ENCODE data around the gene CMKLR1.

CMKLR1 gene

GRCh38 chr12:108321688-108322087, 17.4 kb downstream of the CMKLR1 start:
- Histone ChIP-seq H3K27ac (replicated peaks) (no peak overlapping the region), H3K27me3 (ENCODE audit: insufficient read depth, poor library complexity, severe bottlenecking) (no peaks in the 10 kb centered on the region), H3K4me3 (replicated peaks; ENCODE audit: insufficient read depth, low read length) (no peak overlapping the region)
- no peak for DNase-seq (ENCODE audit: low read depth in 1 of 2, low spot score in 1 of 2)
- TF ChIP-seq GABPA (IDR thresholded peaks at IDR 0.05; ENCODE audit: low read depth): no peak
- TF ChIP-seq POLR2AphosphoS5 (IDR thresholded peaks at IDR 0.05; ENCODE audit: low read depth): no peak
- TF ChIP-seq REST (IDR thresholded peaks at IDR 0.05; ENCODE audit: insufficient replicate concordance, low read depth): no peak
- TF ChIP-seq CTCF (IDR thresholded peaks at IDR 0.05; ENCODE audit: insufficient read depth, low read length): no peak
- TF ChIP-seq SPI1 (IDR thresholded peaks at IDR 0.05; ENCODE audit: borderline replicate concordance, low read depth): no peak

- no peak overlapping the region for H3K4me3 ChIP-seq (replicated peaks; ENCODE audit: insufficient read depth, low read length)
- TF ChIP-seq SPI1 (IDR thresholded peaks at IDR 0.05; ENCODE audit: borderline replicate concordance, low read depth) (no peak), REST (IDR thresholded peaks at IDR 0.05; ENCODE audit: insufficient replicate concordance, low read depth) (no peak), CTCF (IDR thresholded peaks at IDR 0.05; ENCODE audit: insufficient read depth, low read length) (no peak), POLR2AphosphoS5 (IDR thresholded peaks at IDR 0.05; ENCODE audit: low read depth) (no peak), GABPA (IDR thresholded peaks at IDR 0.05; ENCODE audit: low read depth) (no peak)
These were observed 18.4 kb downstream of the CMKLR1 start for GRCh38 chr12:108320507-108321293.

GRCh38 chr12:108319277-108320234, 19.6 kb downstream of the CMKLR1 start:
- no peak for DNase-seq (ENCODE audit: low read depth in 1 of 2, low spot score in 1 of 2)
- Histone ChIP-seq H3K27ac (replicated peaks) (no peak overlapping the region), H3K27me3 (ENCODE audit: insufficient read depth, poor library complexity, severe bottlenecking) (no peaks in the 10 kb centered on the region), H3K4me3 (replicated peaks; ENCODE audit: insufficient read depth, low read length) (no peak overlapping the region)
- no peak for TF ChIP-seq REST (IDR thresholded peaks at IDR 0.05; ENCODE audit: insufficient replicate concordance, low read depth)
- no peak for TF ChIP-seq CTCF (IDR thresholded peaks at IDR 0.05; ENCODE audit: insufficient read depth, low read length)
- TF ChIP-seq SPI1 (IDR thresholded peaks at IDR 0.05; ENCODE audit: borderline replicate concordance, low read depth): no peak
- no peak for TF ChIP-seq POLR2AphosphoS5 (IDR thresholded peaks at IDR 0.05; ENCODE audit: low read depth)
- TF ChIP-seq GABPA (IDR thresholded peaks at IDR 0.05; ENCODE audit: low read depth): no peak

More at GRCh38 chr12:108320507-108321293, 18.4 kb downstream of the CMKLR1 start:
- Histone ChIP-seq H3K27ac (replicated peaks) (no peak overlapping the region), H3K27me3 (ENCODE audit: insufficient read depth, poor library complexity, severe bottlenecking) (no peaks in the 10 kb centered on the region)
- DNase-seq (ENCODE audit: low read depth in 1 of 2, low spot score in 1 of 2): no peak
